ENCODE data around the gene HNRNPA0. TPM values are rescaled to one million over a fixed set of nuclear protein-coding genes. Genes with fewer than 3 reads are reported as not detected.

The HNRNPA0 gene
- total RNA-seq, 1 experiment from 2014 or later, result 68.5 TPM

DNA sequence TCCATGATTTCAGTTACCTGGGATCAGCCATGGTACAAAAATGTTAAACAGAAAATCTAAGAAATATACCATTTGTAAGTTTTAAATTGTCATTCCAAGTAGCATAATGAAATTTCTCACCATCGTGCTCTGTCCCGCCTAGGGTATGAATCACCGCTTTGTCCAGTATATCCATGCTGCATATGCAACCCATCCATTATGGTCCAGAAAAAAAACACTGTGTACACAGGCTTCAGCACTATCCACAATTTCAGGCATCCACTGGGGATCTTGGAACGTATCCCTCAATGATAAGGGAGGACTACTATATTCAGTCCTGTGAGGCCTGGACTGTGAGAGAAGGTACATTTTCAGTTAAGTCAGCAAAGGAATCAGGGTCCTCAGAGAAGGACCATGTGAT, 37.6 kb upstream of the HNRNPA0 start:
- TF ChIP-seq, protein P1, sequence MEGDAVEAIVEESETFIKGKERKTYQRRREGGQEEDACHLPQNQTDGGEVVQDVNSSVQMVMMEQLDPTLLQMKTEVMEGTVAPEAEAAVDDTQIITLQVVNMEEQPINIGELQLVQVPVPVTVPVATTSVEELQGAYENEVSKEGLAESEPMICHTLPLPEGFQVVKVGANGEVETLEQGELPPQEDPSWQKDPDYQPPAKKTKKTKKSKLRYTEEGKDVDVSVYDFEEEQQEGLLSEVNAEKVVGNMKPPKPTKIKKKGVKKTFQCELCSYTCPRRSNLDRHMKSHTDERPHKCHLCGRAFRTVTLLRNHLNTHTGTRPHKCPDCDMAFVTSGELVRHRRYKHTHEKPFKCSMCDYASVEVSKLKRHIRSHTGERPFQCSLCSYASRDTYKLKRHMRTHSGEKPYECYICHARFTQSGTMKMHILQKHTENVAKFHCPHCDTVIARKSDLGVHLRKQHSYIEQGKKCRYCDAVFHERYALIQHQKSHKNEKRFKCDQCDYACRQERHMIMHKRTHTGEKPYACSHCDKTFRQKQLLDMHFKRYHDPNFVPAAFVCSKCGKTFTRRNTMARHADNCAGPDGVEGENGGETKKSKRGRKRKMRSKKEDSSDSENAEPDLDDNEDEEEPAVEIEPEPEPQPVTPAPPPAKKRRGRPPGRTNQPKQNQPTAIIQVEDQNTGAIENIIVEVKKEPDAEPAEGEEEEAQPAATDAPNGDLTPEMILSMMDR (conservative IDR thresholded peaks at IDR 0.05), result no peak
- no peak overlapping the region for H2BK15ac ChIP-seq (ENCODE audit: low read depth, low read length)
- Mint-ChIP-seq H3K36me3 (ENCODE audit: insufficient read depth in 1 of 3, low read depth in 3 of 3) (no peaks in the 10 kb centered on the region), H3K27me3 (ENCODE audit: low read depth) (peaks cover 7% of the 10 kb centered on the region), H3K4me3 (no peak overlapping the region), H3K27ac (no peak overlapping the region; a peak in 1 of 7 replicates), H3K4me1 (no peaks in the 10 kb centered on the region), H3K9me3 (0 out of 5 replicates have a peak, but pooled peaks cover 0 to 2% of the 10 kb centered on the region in 2 experiments)
- no peaks in the 10 kb centered on the region for H3K27me3 ChIP-seq (ENCODE audit: insufficient read depth, low read length)
- no peak for DNase-seq
- no peak overlapping the region for H2BK20ac ChIP-seq (ENCODE audit: low read depth, low read length, poor library complexity, severe bottlenecking)
- no peak overlapping the region for H4K8ac ChIP-seq (replicated peaks; ENCODE audit: insufficient read length, low read depth, low read length)
- no peak overlapping the region for H3K9ac ChIP-seq (ENCODE audit: extremely low read depth, insufficient read length, low read length)
- H3K4ac ChIP-seq (ENCODE audit: low read depth, low read length), result no peak overlapping the region
- no peaks in the 10 kb centered on the region for H3K23me2 ChIP-seq (ENCODE audit: insufficient read length, low read depth, low read length, poor library complexity, severe bottlenecking)
- no peaks in the 10 kb centered on the region for H3K4me1 ChIP-seq (ENCODE audit: insufficient read depth, low read length)
- H3K23ac ChIP-seq (ENCODE audit: insufficient read length, low read depth, low read length), result no peak overlapping the region
- no peak overlapping the region for H3K4me2 ChIP-seq (ENCODE audit: insufficient read depth, insufficient read length, low read length)
- H3K79me2 ChIP-seq (ENCODE audit: insufficient read depth, low read length), result no peaks in the 10 kb centered on the region
- no peaks in the 10 kb centered on the region for H3K9me3 ChIP-seq (ENCODE audit: control insufficient read depth, low read depth, low read length)
- H2AK5ac ChIP-seq (ENCODE audit: insufficient read length, low read length), result no peak overlapping the region
- no peak overlapping the region for H3K27ac ChIP-seq (ENCODE audit: insufficient read length, low read depth, low read length)
- H3K79me1 ChIP-seq (ENCODE audit: insufficient read depth, low read depth, low read length, poor library complexity, severe bottlenecking), result no peaks in the 10 kb centered on the region
- no CpG with 5 or more reads among the region's 4 CpGs for WGBS (ENCODE audit: extremely low coverage, insufficient read length, low lambda C conversion rate)
- no peaks in the 10 kb centered on the region for H4K20me1 ChIP-seq (ENCODE audit: control insufficient read depth, insufficient read depth, insufficient read length)
- no peak overlapping the region for H4K5ac ChIP-seq (ENCODE audit: insufficient read length, low read depth, low read length)
- no peak overlapping the region for H3K18ac ChIP-seq (ENCODE audit: insufficient read length, low read depth, low read length)
- H4K91ac ChIP-seq (ENCODE audit: insufficient read length, low read depth, low read length), result no peak overlapping the region
- H2BK5ac ChIP-seq (ENCODE audit: insufficient read length, low read length), result no peak overlapping the region
- no peak overlapping the region for H3T11ph ChIP-seq (ENCODE audit: low read length)
- no peak overlapping the region for H2BK12ac ChIP-seq (ENCODE audit: insufficient read length, low read depth, low read length)
- H3K14ac ChIP-seq (ENCODE audit: insufficient read depth, low read length), result no peak overlapping the region
- no peak overlapping the region for H2AFZ ChIP-seq (ENCODE audit: low read length)
- H3K56ac ChIP-seq (ENCODE audit: insufficient read length, low read depth, low read length), result no peak overlapping the region
- H2BK120ac ChIP-seq (ENCODE audit: low read depth, low read length, poor library complexity, severe bottlenecking), result no peak overlapping the region
